Progenitor cell of endocrine pancreas (in vitro differentiated cells): ENCODE data around the gene FUBP1. TPM values are rescaled to one million over a fixed set of nuclear protein-coding genes. Genes with fewer than 3 reads are reported as not detected.

Source experiments
- DNase-seq: peaks from one replicate; pipeline ENCODE4 v3.0.0; 2021; ENCODE audit warnings: low spot score; ENCODE audit not compliant: unreplicated experiment
- H3K27ac Mint-ChIP-seq: 2 replicates; pipeline ENCODE4 v1.8.0; 2021; ENCODE audit warnings: mild to moderate bottlenecking, moderate library complexity, mixed read lengths
- H3K27me3 Mint-ChIP-seq: 2 replicates; pipeline ENCODE4 v1.8.0; 2021; ENCODE audit warnings: mixed read lengths
- H3K36me3 Mint-ChIP-seq: 2 replicates; pipeline ENCODE4 v1.8.0; 2022; ENCODE audit warnings: mixed read lengths; ENCODE audit not compliant: insufficient read depth
- H3K4me1 Mint-ChIP-seq: 2 replicates; pipeline ENCODE4 v1.8.0; 2021; ENCODE audit warnings: low read depth, mixed read lengths
- H3K4me3 Mint-ChIP-seq: 2 replicates; pipeline ENCODE4 v1.8.0; 2021; ENCODE audit warnings: low read depth, mild to moderate bottlenecking, moderate library complexity, mixed read lengths
- H3K9me3 Mint-ChIP-seq: 2 replicates; pipeline ENCODE4 v1.8.0; 2021; ENCODE audit warnings: low read depth, mixed read lengths
- total RNA-seq: library from RNA; stranded (reverse); gene quantifications from 2 replicates; pipeline ENCODE4 v1.2.1, GENCODE V29; 2021
- TF ChIP-seq, protein P1 (sequence below): fragments of 200-600 bp; sonication (generic); IDR thresholded peaks from one replicate; pipeline ENCODE4 v1.5.0; 2021; ENCODE audit warnings: antibody characterized with exemption, mild to moderate bottlenecking; ENCODE audit not compliant: unreplicated experiment

The FUBP1 gene
- total RNA-seq, 1 donor from 2014 or later, result 259 TPM

DNA sequence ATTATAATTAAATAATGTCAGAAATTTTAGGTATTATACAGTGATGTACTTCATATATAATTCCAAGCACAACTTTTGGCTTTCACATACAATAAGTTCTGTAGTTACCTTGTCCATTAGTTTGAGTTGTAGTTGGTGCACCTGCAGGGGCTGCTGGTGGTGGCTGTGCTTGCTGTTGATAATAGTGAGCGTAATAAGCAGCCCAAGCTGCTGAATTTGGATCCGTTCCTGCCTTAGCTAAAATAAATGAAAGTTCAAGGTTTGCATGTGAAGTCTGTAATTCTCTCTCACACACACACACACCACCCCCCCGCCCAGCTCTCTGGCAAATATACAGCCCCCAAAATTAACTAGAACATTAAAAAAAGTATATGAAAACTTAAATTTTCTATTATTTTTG lies 22.4 kb downstream of the FUBP1 start:
- Mint-ChIP-seq H3K36me3 (peaks cover 40% of the 10 kb centered on the region), H3K4me3 (no peak overlapping the region), H3K9me3 (no peaks in the 10 kb centered on the region), H3K27me3 (no peaks in the 10 kb centered on the region), H3K27ac (no peak overlapping the region), H3K4me1 (no peaks in the 10 kb centered on the region)
- TF ChIP-seq, protein P1, sequence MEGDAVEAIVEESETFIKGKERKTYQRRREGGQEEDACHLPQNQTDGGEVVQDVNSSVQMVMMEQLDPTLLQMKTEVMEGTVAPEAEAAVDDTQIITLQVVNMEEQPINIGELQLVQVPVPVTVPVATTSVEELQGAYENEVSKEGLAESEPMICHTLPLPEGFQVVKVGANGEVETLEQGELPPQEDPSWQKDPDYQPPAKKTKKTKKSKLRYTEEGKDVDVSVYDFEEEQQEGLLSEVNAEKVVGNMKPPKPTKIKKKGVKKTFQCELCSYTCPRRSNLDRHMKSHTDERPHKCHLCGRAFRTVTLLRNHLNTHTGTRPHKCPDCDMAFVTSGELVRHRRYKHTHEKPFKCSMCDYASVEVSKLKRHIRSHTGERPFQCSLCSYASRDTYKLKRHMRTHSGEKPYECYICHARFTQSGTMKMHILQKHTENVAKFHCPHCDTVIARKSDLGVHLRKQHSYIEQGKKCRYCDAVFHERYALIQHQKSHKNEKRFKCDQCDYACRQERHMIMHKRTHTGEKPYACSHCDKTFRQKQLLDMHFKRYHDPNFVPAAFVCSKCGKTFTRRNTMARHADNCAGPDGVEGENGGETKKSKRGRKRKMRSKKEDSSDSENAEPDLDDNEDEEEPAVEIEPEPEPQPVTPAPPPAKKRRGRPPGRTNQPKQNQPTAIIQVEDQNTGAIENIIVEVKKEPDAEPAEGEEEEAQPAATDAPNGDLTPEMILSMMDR, result no peak
- no peak for DNase-seq

- Mint-ChIP-seq H3K4me1 (no peaks in the 10 kb centered on the region), H3K4me3 (no peak overlapping the region), H3K36me3 (peaks cover 37% of the 10 kb centered on the region), H3K27ac (no peak overlapping the region), H3K9me3 (no peaks in the 10 kb centered on the region), H3K27me3 (no peaks in the 10 kb centered on the region)
- TF ChIP-seq, protein P1, result no peak
- no peak for DNase-seq
These were observed 23.2 kb downstream of the FUBP1 start for GRCh38 chr1:77955709-77956108.

DNA sequence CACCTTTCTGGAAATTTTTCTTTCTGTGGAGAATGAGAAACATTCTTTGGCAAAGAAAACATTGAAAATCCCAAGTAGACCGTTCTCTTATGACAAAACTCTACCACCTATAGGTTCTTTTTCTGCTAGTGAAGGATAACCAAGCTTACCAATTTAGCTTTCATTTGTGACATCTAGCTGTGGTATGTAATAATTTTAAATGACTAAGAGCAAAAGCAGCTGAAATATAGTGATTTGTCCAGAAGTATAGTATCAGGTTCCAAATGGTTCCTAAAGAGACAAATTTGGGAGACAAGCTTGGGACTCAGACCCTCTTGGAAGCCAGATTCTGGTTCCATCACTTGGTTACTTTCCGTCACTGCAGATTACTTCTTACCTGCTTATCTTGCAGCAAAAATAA lies 24.4 kb downstream of the FUBP1 start:
- H3K4me3 Mint-ChIP-seq, result no peak overlapping the region
- no peaks in the 10 kb centered on the region for H3K9me3 Mint-ChIP-seq
- peaks cover 33% of the 10 kb centered on the region for H3K36me3 Mint-ChIP-seq

GRCh38 chr1:77953907-77954306 lies 25.0 kb downstream of the FUBP1 start:
- no peak overlapping the region for H3K4me3 Mint-ChIP-seq
- DNase-seq, result no peak
- H3K27ac Mint-ChIP-seq, result no peak overlapping the region
- H3K4me1 Mint-ChIP-seq, result no peaks in the 10 kb centered on the region
- peaks cover 32% of the 10 kb centered on the region for H3K36me3 Mint-ChIP-seq
- TF ChIP-seq, protein P1, result no peak
- H3K27me3 Mint-ChIP-seq, result no peaks in the 10 kb centered on the region
- H3K9me3 Mint-ChIP-seq, result no peaks in the 10 kb centered on the region

More for the DNA sequence above, 24.4 kb downstream of the FUBP1 start:
- no peak for DNase-seq
- TF ChIP-seq, protein P1, result no peak
- no peaks in the 10 kb centered on the region for H3K4me1 Mint-ChIP-seq
- no peak overlapping the region for H3K27ac Mint-ChIP-seq
- no peaks in the 10 kb centered on the region for H3K27me3 Mint-ChIP-seq

GRCh38 chr1:77951328-77951727 lies 27.5 kb downstream of the FUBP1 start:
- no peak overlapping the region for H3K4me3 Mint-ChIP-seq
- no peaks in the 10 kb centered on the region for H3K27me3 Mint-ChIP-seq
- DNase-seq, result no peak
- TF ChIP-seq, protein P1, result no peak
- no peaks in the 10 kb centered on the region for H3K4me1 Mint-ChIP-seq
- H3K27ac Mint-ChIP-seq, result peak overlapping the region; percentile 82
- peaks cover 34% of the 10 kb centered on the region for H3K36me3 Mint-ChIP-seq
- H3K9me3 Mint-ChIP-seq, result no peaks in the 10 kb centered on the region
